Endothelial cell of umbilical vein (primary cell): ENCODE results near the gene FTCDNL1. TPM values are rescaled to one million over a fixed set of nuclear protein-coding genes. Genes with fewer than 3 reads are reported as not detected.

Experiments used
- BruUV-seq: library from RNA; stranded (reverse); fragments of 400-500 nt; replicated peaks from 2 replicates; lab custom pipeline; 2021; lab: Mats Ljungman, UMichigan
- CTCF ChIA-PET: fragments of 300-600, 350-600 bp; sonication (Branson Sonifier 250); formaldehyde crosslinking; loops from one replicate; lab custom pipeline; 2021; ENCODE audit warnings: antibody characterized with exemption, inconsistent platforms; lab: Charles Lee
- POLR2A ChIA-PET: fragments of 300-600, 350-600 bp; sonication (Branson Sonifier 250); formaldehyde crosslinking; loops from one replicate; lab custom pipeline; 2021; ENCODE audit warnings: antibody characterized with exemption, inconsistent platforms; lab: Charles Lee
- DNase-seq: peaks from one replicate; pipeline ENCODE4 v3.0.0-alpha.2; 2011; ENCODE audit warnings: low read depth, low spot score
- FAIRE-seq: peaks from 2 replicates; lab custom pipeline; 2011; peaks lifted over from hg19 to GRCh38; lab: Jason Lieb, UNC
- H2AFZ ChIP-seq: 2 replicates; pipeline ENCODE4 v1.6.0; 2012; ENCODE audit warnings: low read depth, low read length, control low read depth, inconsistent platforms
- H3K27ac ChIP-seq: 2 replicates; pipeline ENCODE4 v1.5.1; 2011; ENCODE audit warnings: low read depth, mild to moderate bottlenecking, control low read depth, low read length, moderate library complexity; ENCODE audit not compliant: insufficient read depth
- H3K27me3 ChIP-seq, 2 experiments: 2 replicates each; pipeline versions ENCODE4 v1.6.0 to v1.6.1; 2011; ENCODE audit warnings: low read length in 2 of 2, mixed read lengths in 1 of 2; ENCODE audit not compliant: control insufficient read depth in 2 of 2, insufficient read depth in 2 of 2
- H3K36me3 ChIP-seq, 2 experiments: 2 replicates in 1 of 2; 3 replicates in 1 of 2; pipeline ENCODE4 v1.5.1; 2011; ENCODE audit warnings: low read length in 2 of 2, mild to moderate bottlenecking in 1 of 2, moderate library complexity in 1 of 2; ENCODE audit not compliant: control insufficient read depth in 2 of 2, insufficient read depth in 2 of 2; ENCODE audit errors: extremely low read depth in 1 of 2
- H3K4me1 ChIP-seq: 3 replicates; pipeline ENCODE4 v1.5.1; 2011; ENCODE audit warnings: mild to moderate bottlenecking, low read length; ENCODE audit not compliant: control insufficient read depth, insufficient read depth; ENCODE audit errors: extremely low read depth
- H3K4me2 ChIP-seq: 2 replicates; pipeline ENCODE4 v1.6.1; 2011; ENCODE audit warnings: low read length, control low read depth, mixed read lengths; ENCODE audit not compliant: insufficient read depth
- H3K4me3 ChIP-seq, 3 experiments: fragments of 200-600 bp in 1 of 3; sonication (generic), shearing (Covaris generic) in 1 of 3; replicated peaks in 1 of 3; 2 replicates each; pipeline ENCODE4 v1.5.1; 2011 to 2016; ENCODE audit warnings: control low read depth in 3 of 3, low read length in 3 of 3, mild to moderate bottlenecking in 2 of 3, inconsistent platforms in 1 of 3, low read depth in 1 of 3, moderate library complexity in 1 of 3; ENCODE audit not compliant: insufficient read depth in 1 of 3
- H3K79me2 ChIP-seq: 2 replicates; pipeline ENCODE4 v1.6.0; 2012; ENCODE audit warnings: low read length, inconsistent platforms; ENCODE audit not compliant: control insufficient read depth, insufficient read depth
- H3K9ac ChIP-seq: replicated peaks from 2 replicates; pipeline ENCODE3; 2011; ENCODE audit warnings: low read length, control low read depth; ENCODE audit not compliant: insufficient read depth; ENCODE audit errors: extremely low read depth
- H3K9me1 ChIP-seq: replicated peaks from 3 replicates; pipeline ENCODE4 v1.6.0; 2011; ENCODE audit warnings: mild to moderate bottlenecking, low read length; ENCODE audit not compliant: control insufficient read depth, insufficient read depth; ENCODE audit errors: extremely low read depth
- H3K9me3 ChIP-seq: replicated peaks from 2 replicates; pipeline ENCODE4 v1.5.1; 2012; ENCODE audit warnings: low read length, inconsistent platforms; ENCODE audit not compliant: control insufficient read depth, insufficient read depth
- H4K20me1 ChIP-seq: replicated peaks from 2 replicates; pipeline ENCODE3; 2011; ENCODE audit warnings: mild to moderate bottlenecking, low read length; ENCODE audit not compliant: control insufficient read depth, insufficient read depth; ENCODE audit errors: extremely low read depth
- CTCF ChIP-seq, 2 donors: IDR thresholded peaks; 1 replicate in 1 of 2; 2 replicates in 1 of 2; pipeline ENCODE4 v1.5.1; 2011; ENCODE audit warnings: low read length in 2 of 2, mild to moderate bottlenecking in 2 of 2, moderate library complexity in 2 of 2, control low read depth in 1 of 2, inconsistent platforms in 1 of 2, low read depth in 1 of 2; ENCODE audit not compliant: insufficient read depth in 1 of 2; ENCODE audit errors: extremely low read depth in 1 of 2
- EZH2 ChIP-seq: IDR thresholded peaks from 2 replicates; pipeline ENCODE4 v1.6.1; 2012; ENCODE audit warnings: borderline replicate concordance, low read depth, mild to moderate bottlenecking, moderate library complexity, low read length, inconsistent platforms; ENCODE audit not compliant: severe bottlenecking
- FOS ChIP-seq: IDR thresholded peaks from 2 replicates; pipeline ENCODE4 v1.6.1; 2011; ENCODE audit warnings: mild to moderate bottlenecking, low read length, moderate library complexity, borderline replicate concordance; ENCODE audit not compliant: insufficient read depth
- GATA2 ChIP-seq: IDR thresholded peaks from 2 replicates; pipeline ENCODE4 v1.7.0; 2011; ENCODE audit warnings: low read depth, mild to moderate bottlenecking, moderate library complexity, mixed read lengths, low read length; ENCODE audit not compliant: insufficient read length, insufficient read depth
- JUN ChIP-seq: IDR thresholded peaks from 2 replicates; pipeline ENCODE4 v1.6.1; 2011; ENCODE audit warnings: borderline replicate concordance, low read depth; ENCODE audit not compliant: insufficient read length, insufficient read depth
- MYC ChIP-seq: IDR thresholded peaks from one replicate; pipeline ENCODE4 v1.6.1; 2011; ENCODE audit warnings: mild to moderate bottlenecking, low read depth, low read length
- POLR2A ChIP-seq: IDR thresholded peaks from 2 replicates; pipeline ENCODE4 v1.6.1; 2012; ENCODE audit warnings: low read depth, mild to moderate bottlenecking, control low read depth, low read length
- POLR2AphosphoS5 ChIP-seq: IDR thresholded peaks from 2 replicates; pipeline ENCODE4 v1.6.1; 2012; ENCODE audit warnings: low read depth, mild to moderate bottlenecking, control low read depth, low read length, moderate library complexity; ENCODE audit not compliant: insufficient read depth
- dilution Hi-C: fragments of 300-500 bp; cut with MboI; formaldehyde crosslinking; loops from one replicate; pipeline ENCODE4 v1.15.0; 2019; ENCODE audit warnings: low sequenced_read_pairs; ENCODE audit not compliant: extremely low pct_ligation_motif_present
- intact Hi-C: fragments of 100-400 bp; cut with micrococcal nuclease; formaldehyde crosslinking; loops from one replicate; pipeline ENCODE4 v1.10.0; 2022
- polyA plus RNA-seq, 4 experiments: library from polyadenylated mRNA; depleted of rRNA in 3 of 4; stranded (reverse) in 3 of 4; unstranded in 1 of 4; fragments of >200 nt; gene quantifications; 2 replicates each; pipeline versions ENCODE4 v1.2.1 to v1.2.3, GENCODE V29; 2011 to 2012; ENCODE audit warnings: missing spikeins in 1 of 4
- total RNA-seq: library from RNA; stranded (reverse); gene quantifications from 2 replicates; pipeline ENCODE4 v1.2.3, GENCODE V29; 2021
- TF ChIP-seq, protein P1 (sequence below): IDR thresholded peaks from 2 replicates; pipeline ENCODE4 v1.6.1; 2011; ENCODE audit not compliant: insufficient read depth, insufficient read length

FTCDNL1 gene
- total and polyA plus RNA-seq, 2 donors (not counting 3 experiments of a cell fraction or from before 2014, with no cell fraction given), result 0.19 to 0.27 TPM

DNA sequence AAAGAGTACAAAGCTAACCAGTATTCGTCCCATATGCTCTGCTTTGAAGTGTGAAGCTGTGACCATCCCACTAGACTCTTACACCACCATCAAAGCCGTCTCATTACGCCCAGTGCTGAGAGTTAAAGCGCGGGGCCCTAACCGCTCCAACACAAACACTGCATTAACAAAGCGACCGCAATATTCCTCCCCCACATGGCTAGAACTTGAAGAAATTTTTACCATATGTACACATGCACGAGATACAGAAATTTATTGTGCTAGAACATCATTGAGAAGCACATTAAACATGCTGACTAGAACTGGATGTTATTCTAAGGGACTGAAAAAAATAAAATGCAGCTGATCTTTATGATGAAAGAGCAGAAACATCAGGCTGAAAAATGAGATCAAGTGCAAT, 20.5 kb downstream of the FTCDNL1 start:
- H3K4me2 ChIP-seq, result no peak overlapping the region
- no TSS peak for BruUV-seq
- no peak overlapping the region for H3K4me3 ChIP-seq
- H3K27me3 ChIP-seq, result no peaks in the 10 kb centered on the region
- intact Hi-C loops (no loop called here), dilution Hi-C loops (no loop called here)
- H3K79me2 ChIP-seq, result no peaks in the 10 kb centered on the region
- H3K4me1 ChIP-seq, result no peaks in the 10 kb centered on the region
- no peak for TF ChIP-seq MYC
- no peak for TF ChIP-seq POLR2AphosphoS5
- no peak for TF ChIP-seq POLR2A
- TF ChIP-seq GATA2, result no peak
- no peak for TF ChIP-seq EZH2
- TF ChIP-seq, protein P1, sequence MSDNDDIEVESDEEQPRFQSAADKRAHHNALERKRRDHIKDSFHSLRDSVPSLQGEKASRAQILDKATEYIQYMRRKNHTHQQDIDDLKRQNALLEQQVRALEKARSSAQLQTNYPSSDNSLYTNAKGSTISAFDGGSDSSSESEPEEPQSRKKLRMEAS, result no peak
- TF ChIP-seq JUN, result no peak
- TF ChIP-seq FOS, result no peak
- TF ChIP-seq CTCF (IDR thresholded peaks at IDR 0.05; ENCODE audit: extremely low read depth in 1 of 2, insufficient read depth in 1 of 2, low read depth in 1 of 2, low read length in 2 of 2), result no peak
- POLR2A ChIA-PET, result no interaction called here
- CTCF ChIA-PET, result no interaction called here
- H4K20me1 ChIP-seq, result no peaks in the 10 kb centered on the region
- H3K36me3 ChIP-seq, result no peaks in the 10 kb centered on the region
- no peak overlapping the region for H2AFZ ChIP-seq
- FAIRE-seq (no peak), DNase-seq (no peak)
- no peaks in the 10 kb centered on the region for H3K9me1 ChIP-seq
- no peak overlapping the region for H3K9ac ChIP-seq
- H3K27ac ChIP-seq, result no peak overlapping the region
- no peaks in the 10 kb centered on the region for H3K9me3 ChIP-seq
